NCI-H226 (cell line): Measurements from ENCODE around the gene PROSER1.
A peak's percentile ranks its signal among the peaks of the same experiment; 100 is the strongest.
"Not testable (repeated sequence)": the region's sequence is repeated elsewhere in the genome, so short reads cannot be mapped to it uniquely, and the experiment has no call there.

Experiments
- DNase-seq: peaks from one replicate; pipeline ENCODE4 v3.0.0-alpha.2; 2015

PROSER1 gene

GRCh38 chr13:39037880-39038568 is at the start of gene PROSER1, which contains the start of gene NHLRC3:
PROSER1 (minus strand) TSS chr13:39038089; CDS start chr13:39037242, 847 bp downstream.
NHLRC3 (plus strand) TSS chr13:39038456; CDS start chr13:39038640, 184 bp downstream.
- DNase-seq, result peak; percentile 90

GRCh38 chr13:39086251-39086945 is 48.5 kb upstream of the PROSER1 start:
- not testable (repeated sequence) for DNase-seq

- DNase-seq, result no peak
Observed at GRCh38 chr13:39073983-39074382, 36.1 kb upstream of the PROSER1 start.

- DNase-seq, result no peak
Observed at GRCh38 chr13:39072842-39073241, 35.0 kb upstream of the PROSER1 start.

DNA sequence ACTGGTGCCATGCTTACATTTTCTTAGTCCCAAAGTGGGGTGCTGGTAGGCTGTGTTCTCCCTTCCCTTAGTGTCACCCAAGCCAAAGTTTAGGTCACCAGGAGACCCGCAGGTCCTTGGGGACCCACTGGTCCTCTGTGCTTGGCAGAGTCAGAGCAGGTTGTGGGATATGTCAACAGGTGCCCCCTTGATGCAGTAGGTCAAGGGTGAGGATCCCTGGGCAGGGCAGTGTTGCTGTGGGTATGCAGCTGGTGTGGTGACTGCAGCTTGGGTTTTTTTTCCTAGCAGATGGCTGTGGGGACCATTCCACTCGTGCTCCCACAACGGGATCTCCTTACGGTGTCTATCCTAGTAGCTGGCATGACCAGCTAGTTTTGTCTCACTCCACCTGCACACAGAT is 24.1 kb upstream of the PROSER1 start:
- DNase-seq, result no peak

GRCh38 chr13:39058040-39058439 is 20.2 kb upstream of the PROSER1 start:
- DNase-seq, result no peak

DNA sequence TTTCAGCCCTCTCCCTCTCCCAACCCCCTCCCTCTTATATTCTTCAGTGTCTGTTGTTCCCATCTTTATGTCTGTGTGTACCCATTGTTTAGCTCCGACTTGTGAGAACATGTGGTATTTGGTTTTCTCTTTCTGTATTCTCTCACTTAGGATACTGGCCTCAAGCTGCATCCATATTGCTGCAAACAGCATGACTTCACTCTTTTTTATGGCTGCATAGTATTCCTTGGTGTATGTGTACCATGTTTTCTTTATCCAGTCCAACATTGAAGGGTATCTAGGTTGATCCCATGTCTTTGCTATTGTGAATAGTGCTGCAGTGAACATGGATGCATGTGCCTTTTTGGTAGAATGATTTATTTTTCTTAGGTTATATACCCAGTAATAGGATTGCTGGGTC is 18.1 kb upstream of the PROSER1 start:
- no peak for DNase-seq

DNA sequence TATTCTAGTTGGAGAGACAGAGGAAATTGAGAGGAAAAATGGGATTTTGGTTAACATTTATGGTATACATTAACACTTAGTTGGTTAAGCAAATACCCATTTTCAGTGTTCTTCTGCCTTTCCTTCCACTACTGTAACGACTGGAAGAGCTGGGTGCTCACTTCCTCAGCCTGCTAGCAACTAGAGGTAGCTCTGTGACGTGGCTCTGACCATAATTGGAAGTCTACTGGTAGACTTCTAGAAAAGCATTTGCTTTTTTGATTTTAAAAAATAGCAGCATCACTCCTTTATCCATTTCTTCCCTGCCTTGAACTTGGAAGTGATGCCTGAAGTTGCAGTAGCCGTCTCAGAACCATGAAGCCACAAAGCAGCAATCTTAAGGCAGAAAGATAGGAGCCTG is 16.2 kb upstream of the PROSER1 start:
- no peak for DNase-seq

DNA sequence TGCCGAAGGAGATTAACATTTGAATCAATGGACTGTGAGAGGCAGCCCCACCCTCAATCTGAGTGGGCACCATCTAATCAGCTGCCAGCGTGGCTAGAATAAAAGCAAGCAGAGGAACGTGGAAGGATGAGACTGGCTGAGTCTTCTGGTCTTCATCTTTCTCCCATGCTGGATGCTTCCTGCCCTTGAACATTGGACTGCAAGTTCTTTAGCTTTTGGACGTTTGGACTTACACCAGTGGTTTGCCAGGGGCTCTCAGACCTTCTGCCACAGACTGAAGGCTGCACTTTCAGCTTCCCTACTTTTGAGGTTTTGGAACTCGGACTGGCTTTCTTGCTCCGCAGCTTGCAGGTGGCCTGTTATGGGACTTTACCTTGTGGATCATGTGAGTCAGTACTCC is 15.1 kb upstream of the PROSER1 start:
- no peak for DNase-seq

- DNase-seq, result no peak
Observed at GRCh38 chr13:39051157-39051556, 13.3 kb upstream of the PROSER1 start.

DNA sequence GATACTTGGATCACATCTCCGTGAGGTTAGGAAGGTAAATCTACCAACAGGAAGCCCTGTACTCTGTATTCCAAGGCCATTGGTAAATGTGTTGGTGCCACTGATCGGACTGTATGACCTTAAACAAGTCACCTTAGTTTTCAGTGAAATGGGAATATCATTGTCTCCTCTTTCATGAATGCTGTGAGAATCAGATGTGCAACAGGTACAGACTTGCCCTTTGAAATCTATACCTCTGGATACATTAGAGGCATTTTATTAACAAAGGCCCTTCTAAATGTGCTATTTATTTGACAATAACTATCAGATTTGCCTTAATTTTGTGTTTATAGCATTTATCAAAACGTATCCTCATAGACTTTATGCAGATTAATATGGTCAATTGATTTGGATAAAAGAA is 11.4 kb upstream of the PROSER1 start:
- DNase-seq, result no peak

DNA sequence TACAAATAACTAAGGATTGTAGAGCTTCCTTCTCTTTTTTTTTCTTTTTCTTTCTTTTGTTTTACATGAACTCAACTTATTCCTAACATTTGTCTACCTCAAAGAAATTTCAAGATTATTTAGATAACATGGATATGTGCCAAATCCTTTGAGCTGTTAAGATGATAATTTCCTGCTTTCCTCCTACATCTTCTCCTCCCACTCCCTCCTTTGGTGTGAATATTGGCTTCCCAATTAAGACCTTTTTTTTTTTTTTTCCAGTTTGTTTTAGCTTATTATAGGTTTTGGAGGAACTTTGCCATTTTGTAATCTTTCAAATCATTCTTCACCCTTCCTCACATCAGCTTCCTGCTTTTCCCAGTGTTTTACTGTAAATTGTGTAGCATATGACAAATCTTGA is 10.9 kb upstream of the PROSER1 start:
- no peak for DNase-seq

- no peak for DNase-seq
Observed at GRCh38 chr13:39047560-39047959, 9.7 kb upstream of the PROSER1 start.

DNA sequence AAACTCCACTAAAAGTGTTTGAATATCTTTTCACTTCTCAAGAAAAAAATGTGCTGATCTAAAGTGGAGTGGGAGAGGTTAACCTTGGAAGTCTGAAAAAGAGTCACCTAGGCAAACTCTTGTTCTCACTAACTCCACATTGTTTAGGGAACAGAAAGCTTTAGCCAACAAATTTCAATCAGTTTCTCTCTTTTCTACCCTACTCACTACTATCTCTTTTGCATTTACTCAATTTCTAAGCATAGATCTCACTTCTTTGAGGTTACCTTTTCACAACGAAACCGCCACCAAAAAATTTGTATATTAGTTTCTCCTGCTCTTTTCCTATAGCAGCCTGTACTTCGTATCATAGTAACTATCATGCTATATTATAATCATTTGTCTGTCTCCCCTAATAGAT is 6.6 kb upstream of the PROSER1 start:
- no peak for DNase-seq

DNA sequence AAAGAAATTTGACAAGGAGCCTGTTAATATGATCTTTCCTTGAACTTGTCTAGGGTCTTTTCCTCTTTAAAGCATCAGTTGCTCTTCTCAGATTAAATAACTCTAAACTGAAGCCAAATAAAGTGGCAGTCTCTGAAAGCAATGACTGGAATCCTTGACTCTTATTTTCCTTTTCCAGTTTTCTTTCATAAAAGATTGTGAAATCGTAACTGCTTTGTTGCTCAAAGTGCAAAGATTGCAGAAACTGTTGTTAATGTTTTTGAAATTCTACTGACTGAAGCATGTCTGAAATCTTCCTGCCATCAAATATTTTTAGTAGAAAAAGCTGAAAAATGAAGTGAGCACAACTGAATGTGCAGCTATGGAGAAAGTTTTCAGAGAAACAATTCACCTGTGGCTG is 2.3 kb upstream of the PROSER1 start:
- no peak for DNase-seq

DNA sequence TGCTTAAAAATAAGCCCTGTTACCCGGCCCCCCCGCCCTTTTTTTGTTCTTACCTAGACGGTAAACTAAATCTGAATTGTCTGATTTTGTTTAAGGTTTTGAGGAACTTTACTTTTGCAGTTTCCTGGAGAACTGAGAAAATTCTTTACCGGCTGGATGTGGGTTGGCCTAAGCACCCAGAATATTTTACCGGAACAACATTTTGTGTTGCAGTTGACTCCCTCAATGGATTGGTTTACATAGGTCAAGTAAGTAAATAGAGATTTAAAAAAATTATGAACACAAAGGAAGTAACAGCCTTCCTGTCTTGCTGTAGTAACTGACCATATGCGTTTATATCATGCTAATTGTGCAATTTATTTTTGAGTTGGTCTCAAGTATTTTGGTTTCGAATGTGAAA is 1.2 kb upstream of the PROSER1 start:
- DNase-seq, result no peak

GRCh38 chr13:39038569-39039030 is 711 bp upstream of the PROSER1 start:
- peak; percentile 34 for DNase-seq

DNA sequence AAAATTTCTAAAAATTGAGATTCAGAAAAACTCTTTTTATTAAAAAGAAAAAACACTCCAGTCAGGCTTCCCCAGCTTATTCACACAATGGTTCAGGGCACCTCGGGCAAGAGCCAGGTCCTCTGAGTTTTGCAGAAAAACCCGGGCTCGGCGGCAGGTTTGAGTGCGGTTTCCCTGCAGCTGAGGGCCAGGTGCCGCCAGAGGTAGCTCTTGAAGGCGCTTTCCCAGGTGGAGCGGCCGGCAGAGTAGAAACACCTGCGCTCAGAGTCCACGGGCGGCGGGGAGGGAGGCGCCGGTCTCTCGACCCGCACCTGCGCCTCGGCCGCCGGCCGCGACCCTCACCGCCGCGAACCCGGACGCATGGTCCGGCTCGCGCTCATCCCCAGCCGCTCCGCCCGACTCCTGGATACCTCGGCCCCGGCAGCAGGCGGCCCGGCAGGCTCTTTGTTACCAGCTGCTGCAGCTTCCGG is 444 bp downstream of the PROSER1 start:
- no peak for DNase-seq

DNA sequence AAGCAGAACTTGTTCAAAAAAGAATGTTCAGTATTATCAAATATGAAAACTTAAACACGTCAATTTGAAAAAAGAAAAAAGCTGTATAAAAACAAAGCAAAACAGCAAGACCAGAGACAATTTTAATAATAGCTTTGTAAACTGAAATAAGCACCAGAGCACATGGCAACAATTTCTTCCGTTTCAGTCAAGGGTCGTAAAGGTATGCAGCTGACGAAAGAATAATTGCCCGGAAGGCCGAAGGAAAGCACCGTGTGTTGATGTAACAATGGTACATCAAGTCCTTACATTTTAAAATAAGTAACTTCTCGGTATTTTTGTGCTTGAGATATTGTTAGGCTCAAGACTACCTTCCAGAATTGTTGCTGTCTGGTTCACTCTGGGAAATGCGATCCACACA is 1.7 kb downstream of the PROSER1 start:
- no peak for DNase-seq

GRCh38 chr13:39035799-39036198 is 2.1 kb downstream of the PROSER1 start:
- DNase-seq, result no peak

- DNase-seq, result no peak
Observed at GRCh38 chr13:39035204-39035603, 2.7 kb downstream of the PROSER1 start.

DNA sequence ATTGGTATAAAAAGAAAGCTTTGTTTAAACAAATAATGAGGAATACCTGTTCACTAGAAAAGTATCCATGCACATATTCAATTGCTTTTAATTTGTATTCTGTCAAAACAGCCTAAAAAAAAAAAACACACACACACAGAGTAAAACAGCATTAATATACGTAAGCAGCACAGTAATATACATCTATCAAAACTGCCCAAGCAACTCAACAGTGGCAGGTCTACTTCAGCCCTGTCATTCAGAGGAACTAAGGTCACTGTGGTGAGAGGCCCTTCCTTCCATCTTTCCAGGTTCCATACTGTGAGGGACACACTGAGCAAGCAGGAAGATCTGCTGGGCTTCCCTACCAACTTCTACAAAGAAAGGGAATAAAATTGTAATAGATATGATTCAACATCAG is 3.8 kb downstream of the PROSER1 start:
- DNase-seq, result no peak

- DNase-seq, result no peak
Observed at GRCh38 chr13:39032150-39032549, 5.7 kb downstream of the PROSER1 start.

DNA sequence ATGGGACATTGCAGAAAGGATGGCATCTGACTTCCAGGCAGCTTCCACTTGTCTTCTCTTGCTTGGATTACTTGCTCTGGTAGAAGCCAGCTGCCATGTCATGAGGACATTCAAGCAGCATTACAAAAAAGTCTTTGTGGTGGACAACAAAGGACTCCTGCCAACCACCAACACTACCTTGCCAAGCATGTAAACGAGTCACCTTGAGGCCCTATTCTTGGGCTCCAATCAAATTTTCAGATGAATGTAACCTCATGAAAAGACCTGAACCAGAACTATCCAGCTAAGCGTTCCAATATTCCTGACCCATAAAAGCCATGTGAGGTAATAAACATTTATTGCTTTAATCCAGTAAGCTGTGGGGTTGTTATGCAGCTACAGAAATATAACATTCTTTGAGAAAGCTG is 12.5 kb downstream of the PROSER1 start:
- no peak for DNase-seq
